MG63 (cell line): ENCODE results near the gene PRSS38. TPM values are rescaled to one million over a fixed set of nuclear protein-coding genes. Genes with fewer than 3 reads are reported as not detected.
"Not testable (repeated sequence)": the region's sequence is repeated elsewhere in the genome, so short reads cannot be mapped to it uniquely, and the experiment has no call there.

ENCODE experiments used
- DNase-seq: peaks from one replicate; pipeline ENCODE4 v3.0.0-alpha.2; 2020
- H3K27me3 ChIP-seq: fragments of 250-450 bp; sonication (Bioruptor Pico); 2 replicates; pipeline ENCODE4 v1.5.1; 2020; ENCODE audit warnings: mild to moderate bottlenecking, moderate library complexity
- H3K36me3 ChIP-seq: fragments of 250-450 bp; sonication (Bioruptor Pico); 2 replicates; pipeline ENCODE4 v1.5.1; 2020; ENCODE audit warnings: mild to moderate bottlenecking, moderate library complexity
- H3K4me3 ChIP-seq: fragments of 250-450 bp; sonication (Bioruptor Pico); 2 replicates; pipeline ENCODE4 v1.5.1; 2020; ENCODE audit warnings: mild to moderate bottlenecking, moderate library complexity
- H3K9me3 ChIP-seq: fragments of 250-450 bp; sonication (Bioruptor Pico); 2 replicates; pipeline ENCODE4 v1.5.1; 2020; ENCODE audit warnings: mild to moderate bottlenecking, moderate library complexity
- total RNA-seq: library from RNA; depleted of rRNA; stranded (reverse); fragments of >200 nt; shearing (Covaris generic); gene quantifications from 2 replicates; pipeline ENCODE4 v1.2.3, GENCODE V29; 2014; ENCODE audit warnings: low replicate concordance

The PRSS38 gene
- total RNA-seq, 1 experiment from 2014 or later, result not detected

GRCh38 chr1:227799756-227800155 is 15.7 kb upstream of the PRSS38 start:
- no peak overlapping the region for H3K4me3 ChIP-seq
- peaks cover 5% of the 10 kb centered on the region for H3K9me3 ChIP-seq
- no peaks in the 10 kb centered on the region for H3K27me3 ChIP-seq
- DNase-seq, result no peak
- no peaks in the 10 kb centered on the region for H3K36me3 ChIP-seq

DNA sequence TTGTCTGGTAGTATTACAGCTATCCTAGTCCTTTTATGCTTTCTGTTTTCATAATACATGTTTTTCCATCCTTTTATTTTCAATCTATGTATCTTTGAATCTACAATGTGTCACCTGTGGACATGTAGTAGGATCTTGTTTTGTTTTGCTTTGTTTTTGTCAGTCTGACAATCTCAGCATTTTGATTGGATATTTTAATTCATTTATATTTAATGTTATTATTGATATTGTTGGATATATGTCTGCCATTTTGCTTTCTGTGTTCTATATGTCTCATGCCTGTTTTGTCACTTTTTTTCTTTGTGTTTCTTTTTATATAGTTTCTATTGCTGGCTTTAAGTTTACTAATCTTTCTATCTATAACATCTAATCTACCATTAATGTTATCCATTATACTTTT is 11.5 kb upstream of the PRSS38 start:
- no peak for DNase-seq
- Histone ChIP-seq H3K27me3 (no peaks in the 10 kb centered on the region), H3K4me3 (no peak overlapping the region), H3K36me3 (no peaks in the 10 kb centered on the region), H3K9me3 (peaks cover 10% of the 10 kb centered on the region)

DNA sequence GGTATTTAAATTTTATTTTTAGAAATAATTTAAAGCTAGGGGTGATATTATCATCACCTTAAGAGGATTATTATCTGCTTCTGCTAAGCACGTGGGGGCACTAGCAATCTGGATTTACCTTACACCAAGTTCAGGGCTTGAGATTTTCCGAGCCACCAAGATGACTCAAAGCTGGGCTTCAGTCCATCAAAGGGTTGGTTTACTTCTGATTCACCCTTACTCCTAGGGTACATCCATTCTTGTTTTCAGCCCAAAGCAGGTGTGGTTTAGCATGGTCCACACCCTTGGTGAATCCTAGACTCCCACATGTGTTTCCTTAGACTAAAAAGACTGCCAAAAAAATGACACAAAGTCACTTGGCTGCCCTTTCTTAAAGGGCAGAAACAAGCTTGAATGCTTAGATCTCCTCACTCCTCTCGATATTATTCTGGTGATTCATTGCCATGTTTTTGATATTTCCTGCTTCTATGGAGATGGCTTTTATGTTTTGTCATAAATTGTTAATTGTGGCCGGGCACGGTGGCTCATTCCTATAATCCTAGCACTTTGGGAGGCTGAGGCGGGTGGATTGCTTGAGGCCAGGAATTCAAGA is 9.8 kb upstream of the PRSS38 start:
- DNase-seq, result peak; percentile 96
- no peaks in the 10 kb centered on the region for H3K36me3 ChIP-seq
- H3K27me3 ChIP-seq, result no peaks in the 10 kb centered on the region
- H3K4me3 ChIP-seq, result no peak overlapping the region
- H3K9me3 ChIP-seq, result peaks cover 12% of the 10 kb centered on the region

- Histone ChIP-seq H3K27me3 (no peaks in the 10 kb centered on the region), H3K4me3 (no peak overlapping the region), H3K36me3 (no peaks in the 10 kb centered on the region), H3K9me3 (peaks cover 18% of the 10 kb centered on the region)
- peak; percentile 74 for DNase-seq
These were observed 6.9 kb upstream of the PRSS38 start for GRCh38 chr1:227808566-227808965.

GRCh38 chr1:227809026-227809425 is 6.4 kb upstream of the PRSS38 start:
- DNase-seq, result no peak
- H3K36me3 ChIP-seq, result no peaks in the 10 kb centered on the region
- H3K27me3 ChIP-seq, result no peaks in the 10 kb centered on the region
- H3K4me3 ChIP-seq, result no peak overlapping the region
- peaks cover 19% of the 10 kb centered on the region for H3K9me3 ChIP-seq

DNA sequence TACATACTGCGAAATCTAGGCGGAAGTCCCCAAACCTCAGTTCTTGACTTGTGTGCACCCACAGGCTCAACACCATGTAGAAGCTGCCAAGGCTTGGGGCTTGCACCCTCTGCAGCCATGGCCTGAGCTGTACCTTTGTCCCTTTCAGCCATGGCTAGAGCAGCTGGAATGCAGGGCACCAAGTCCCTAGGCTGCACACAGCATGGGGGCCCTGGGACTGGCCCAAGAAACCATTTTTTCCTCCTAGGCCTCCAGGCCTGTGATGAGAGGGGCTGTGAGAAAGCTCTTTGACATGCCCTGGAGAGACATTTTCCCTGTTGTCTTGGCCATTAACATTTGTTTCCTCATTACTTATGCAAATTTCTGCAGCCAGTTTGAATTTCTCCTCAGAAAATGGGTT is 1.5 kb upstream of the PRSS38 start:
- Histone ChIP-seq H3K36me3 (no peaks in the 10 kb centered on the region), H3K27me3 (no peaks in the 10 kb centered on the region)

GRCh38 chr1:227816750-227817446 is 1.4 kb downstream of the PRSS38 start:
- H3K36me3 ChIP-seq, result no peaks in the 10 kb centered on the region
- H3K4me3 ChIP-seq, result no peak overlapping the region
- no peaks in the 10 kb centered on the region for H3K27me3 ChIP-seq
- DNase-seq, result no peak
- H3K9me3 ChIP-seq, result peaks cover 20% of the 10 kb centered on the region

More for the DNA sequence above, 1.5 kb upstream of the PRSS38 start:
- H3K4me3 ChIP-seq, result no peak overlapping the region
- DNase-seq, result no peak
- H3K9me3 ChIP-seq, result peaks cover 19% of the 10 kb centered on the region

GRCh38 chr1:227823537-227823936 is 8.1 kb downstream of the PRSS38 start:
- no peak for DNase-seq
- H3K36me3 ChIP-seq, result no peaks in the 10 kb centered on the region
- H3K9me3 ChIP-seq, result peaks cover 16% of the 10 kb centered on the region
- no peak overlapping the region for H3K4me3 ChIP-seq
- H3K27me3 ChIP-seq, result no peaks in the 10 kb centered on the region

DNA sequence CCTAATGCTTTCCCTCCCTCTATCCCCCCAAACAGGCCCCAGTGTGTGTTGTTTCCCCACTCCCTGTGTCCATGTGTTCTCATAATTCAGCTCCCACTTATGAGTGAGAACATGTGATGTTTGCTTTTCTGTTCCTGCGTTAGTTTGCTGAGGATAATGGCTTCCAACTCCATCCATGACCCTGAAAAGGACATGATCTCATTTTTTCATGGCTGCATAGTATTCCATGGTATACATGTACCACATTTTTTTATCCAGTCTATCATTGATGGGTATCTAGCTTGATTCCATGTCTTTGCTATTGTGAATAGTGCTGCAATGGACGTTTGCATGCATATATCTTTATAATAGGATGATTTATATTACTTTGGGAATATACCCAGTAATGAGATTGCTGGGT is 8.7 kb downstream of the PRSS38 start:
- Histone ChIP-seq H3K4me3 (no peak overlapping the region), H3K27me3 (no peaks in the 10 kb centered on the region), H3K36me3 (no peaks in the 10 kb centered on the region), H3K9me3 (peaks cover 16% of the 10 kb centered on the region)
- no peak for DNase-seq

- Histone ChIP-seq H3K4me3 (no peak overlapping the region), H3K9me3 (peaks cover 6% of the 10 kb centered on the region), H3K36me3 (no peaks in the 10 kb centered on the region), H3K27me3 (no peaks in the 10 kb centered on the region; the same call in 1 of the 2 replicates)
- no peak for DNase-seq
These were observed 13.3 kb downstream of the PRSS38 start for GRCh38 chr1:227828786-227829185.

DNA sequence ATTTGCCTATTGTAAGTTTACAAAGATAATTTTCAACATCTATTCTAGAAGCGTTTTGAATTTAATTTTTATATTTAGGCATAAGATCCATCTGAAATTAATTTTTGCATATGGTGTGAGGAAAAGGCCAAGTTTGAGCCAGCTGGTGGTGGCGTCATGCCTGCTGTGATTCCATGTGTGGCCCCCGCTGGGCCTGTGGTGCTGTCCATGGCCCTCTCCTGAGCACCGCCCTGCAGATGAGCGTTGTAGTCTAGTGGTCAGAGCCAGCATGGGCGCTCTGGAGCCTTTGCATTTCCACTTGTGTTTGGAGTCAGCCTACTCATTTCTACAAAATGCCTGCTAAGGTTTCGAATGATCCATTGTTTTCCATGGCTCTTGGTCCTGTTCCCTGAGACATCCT is 22.7 kb downstream of the PRSS38 start:
- Histone ChIP-seq H3K9me3 (no peaks in the 10 kb centered on the region), H3K36me3 (no peaks in the 10 kb centered on the region), H3K27me3 (no peaks in the 10 kb centered on the region), H3K4me3 (no peak overlapping the region)
- no peak for DNase-seq

DNA sequence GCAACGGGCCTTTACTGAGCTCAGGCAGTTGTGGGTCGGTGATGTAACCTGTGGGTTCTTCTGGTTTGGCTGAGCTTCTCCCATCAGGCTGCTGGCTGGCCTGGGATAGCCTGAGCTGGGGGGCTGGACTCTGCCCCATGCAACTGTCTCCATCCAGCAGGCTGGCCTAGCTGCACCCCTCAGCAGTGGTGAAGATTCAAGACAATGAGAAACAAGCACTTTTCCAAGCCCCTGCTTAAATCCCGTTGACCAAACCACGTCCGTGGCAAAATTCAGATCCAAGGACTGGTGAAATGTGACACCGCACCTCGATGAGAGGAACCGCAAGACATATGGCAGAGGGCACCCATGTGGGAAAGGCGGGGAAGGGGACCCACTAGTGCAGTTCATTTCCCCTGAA is 25.6 kb downstream of the PRSS38 start:
- H3K9me3 ChIP-seq, result no peaks in the 10 kb centered on the region
- DNase-seq, result no peak
- H3K36me3 ChIP-seq, result no peaks in the 10 kb centered on the region
- no peak overlapping the region for H3K4me3 ChIP-seq
- no peaks in the 10 kb centered on the region for H3K27me3 ChIP-seq

- no peaks in the 10 kb centered on the region for H3K36me3 ChIP-seq
These were observed 29.1 kb downstream of the PRSS38 start for GRCh38 chr1:227844320-227845146.

GRCh38 chr1:227845147-227845458 is 29.6 kb downstream of the PRSS38 start:
- Histone ChIP-seq H3K36me3 (no peaks in the 10 kb centered on the region), H3K4me3 (no peak overlapping the region), H3K27me3 (no peaks in the 10 kb centered on the region; the same call in 1 of the 2 replicates), H3K9me3 (peaks cover 9% of the 10 kb centered on the region)
- no peak for DNase-seq

More at GRCh38 chr1:227844320-227845146, 29.1 kb downstream of the PRSS38 start:
- H3K9me3 ChIP-seq, result peaks cover 9% of the 10 kb centered on the region
- no peaks in the 10 kb centered on the region; the same call in 1 of the 2 replicates for H3K27me3 ChIP-seq
- no peak overlapping the region for H3K4me3 ChIP-seq
- no peak for DNase-seq

- DNase-seq, result no peak
- Histone ChIP-seq H3K27me3 (peaks cover 2% of the 10 kb centered on the region; the same call in 1 of the 2 replicates), H3K9me3 (peaks cover 9% of the 10 kb centered on the region), H3K36me3 (no peaks in the 10 kb centered on the region), H3K4me3 (no peak overlapping the region)
These were observed 30.0 kb downstream of the PRSS38 start for GRCh38 chr1:227845519-227845918.

DNA sequence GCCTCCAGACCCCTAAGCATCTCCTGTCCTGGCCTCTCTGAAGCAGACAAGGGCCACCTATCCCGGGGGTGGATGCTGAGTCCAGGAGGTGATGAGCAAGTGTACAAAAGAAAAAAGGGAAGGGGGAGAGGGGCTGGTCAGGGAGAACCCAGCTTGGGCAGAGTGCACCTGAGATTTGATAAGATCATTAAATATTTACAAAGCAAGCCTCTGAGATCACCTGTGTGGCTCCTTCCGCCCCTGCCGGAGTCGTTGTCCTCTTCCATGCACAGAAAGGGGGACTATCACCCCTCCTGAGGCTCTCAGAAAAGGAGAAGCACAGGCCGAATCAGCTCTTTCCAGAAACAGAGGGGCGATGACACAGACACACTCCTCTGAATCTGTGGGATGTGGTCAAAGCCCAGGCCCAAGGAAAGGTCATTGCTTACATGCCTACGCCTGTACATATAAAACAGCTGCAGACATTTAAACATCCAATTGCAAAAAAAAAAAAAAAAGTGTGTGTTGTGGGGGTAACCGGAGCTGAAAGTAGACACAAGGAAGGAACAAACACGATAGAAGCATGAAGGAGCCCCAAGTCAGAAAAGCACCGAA is 30.9 kb downstream of the PRSS38 start:
- Histone ChIP-seq H3K9me3 (peaks cover 9% of the 10 kb centered on the region), H3K4me3 (no peak overlapping the region), H3K36me3 (no peaks in the 10 kb centered on the region), H3K27me3 (peaks cover 2% of the 10 kb centered on the region; the same call in 1 of the 2 replicates)
- no peak for DNase-seq

- H3K4me3 ChIP-seq, H3K9me3 ChIP-seq, DNase-seq, H3K27me3 ChIP-seq, H3K36me3 ChIP-seq: not testable (repeated sequence)
These were observed 31.6 kb downstream of the PRSS38 start for GRCh38 chr1:227847046-227847445.
